Measurements from ENCODE around the gene IFIT1.
"Not testable (repeated sequence)": the region's sequence is repeated elsewhere in the genome, so short reads cannot be mapped to it uniquely, and the experiment has no call there.

IFIT1 gene

DNA sequence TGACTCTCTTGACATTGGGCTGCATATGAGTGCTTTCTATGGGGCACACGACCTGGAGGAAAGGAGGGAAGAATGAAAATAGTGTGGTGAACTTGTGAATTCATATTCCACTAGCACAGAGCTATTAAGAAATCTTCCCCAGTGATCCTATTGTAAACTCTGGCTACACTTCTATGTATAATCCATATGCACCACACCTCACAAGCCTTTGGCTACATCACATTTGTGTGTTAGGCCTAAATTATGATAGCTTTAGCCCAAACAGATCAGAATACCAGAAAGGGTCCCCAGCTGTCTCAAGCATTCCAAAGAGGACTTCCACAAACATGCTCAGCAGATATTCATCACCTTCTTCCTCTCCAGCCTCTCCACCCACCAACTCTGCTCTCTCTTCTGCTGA lies 24.3 kb upstream of the IFIT1 start:
- no peak for DNase-seq

DNA sequence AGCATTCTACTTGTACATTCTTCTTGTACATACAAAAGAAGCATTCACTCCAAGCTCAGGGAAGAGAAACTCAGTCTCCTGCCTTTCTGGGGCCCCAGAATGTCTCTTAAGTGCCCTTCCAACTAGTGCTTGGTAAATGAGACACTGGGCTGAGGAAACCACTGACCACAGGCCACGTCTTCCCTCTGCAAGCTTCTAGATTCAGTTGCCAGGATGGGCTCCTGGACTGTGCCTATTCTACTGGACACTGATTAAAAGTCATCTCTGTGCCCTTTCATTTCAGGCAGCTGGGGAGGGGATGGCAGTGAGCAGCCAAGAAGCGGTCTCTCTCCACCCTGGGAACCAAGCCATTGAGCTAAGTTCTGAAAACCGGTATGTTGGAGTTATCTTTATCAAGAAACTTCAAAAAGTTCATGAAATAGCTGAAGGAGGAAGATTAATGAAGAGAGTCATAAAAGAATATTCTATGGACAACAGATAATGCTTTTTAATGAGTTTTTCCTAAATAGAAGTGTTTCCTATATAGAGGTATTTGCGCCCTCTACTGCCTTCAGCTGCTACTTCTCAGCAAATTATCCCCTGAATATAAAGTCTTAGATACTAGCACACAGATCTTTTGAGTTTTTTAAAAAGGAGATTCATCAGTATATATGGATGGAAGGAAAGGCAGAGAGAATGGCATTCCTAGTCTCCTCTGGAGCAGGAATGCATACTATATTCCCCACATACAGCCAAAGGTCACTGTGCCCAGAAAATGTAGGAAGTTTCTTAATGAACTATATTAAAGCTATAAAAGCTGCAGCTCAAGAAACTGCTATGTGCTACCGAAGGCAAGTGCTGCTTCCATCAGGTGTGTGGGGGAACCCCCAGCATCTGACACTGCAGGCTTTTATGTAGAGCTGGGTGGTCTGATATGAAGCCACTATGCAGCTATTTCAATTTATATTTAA lies 23.0 kb upstream of the IFIT1 start:
- no peak for DNase-seq

DNA sequence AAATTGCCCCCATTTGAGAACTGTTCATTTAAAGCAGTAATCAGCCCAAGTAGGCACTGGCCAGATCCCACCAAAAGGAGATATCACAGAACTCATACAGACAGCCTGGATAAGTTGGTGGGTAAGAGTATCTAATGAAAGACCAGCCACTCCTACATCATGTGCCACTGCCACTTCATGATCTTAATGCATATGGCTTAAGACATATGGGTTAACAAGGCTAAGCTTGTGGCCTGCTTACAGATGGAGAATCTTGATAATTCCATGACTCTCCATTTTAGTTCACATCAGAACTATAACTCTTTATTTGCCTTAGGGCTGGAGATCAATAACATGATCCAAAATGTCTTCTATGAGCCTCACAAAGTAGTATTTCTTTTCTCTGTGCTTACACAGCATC lies 21.3 kb upstream of the IFIT1 start:
- no peak for DNase-seq

DNA sequence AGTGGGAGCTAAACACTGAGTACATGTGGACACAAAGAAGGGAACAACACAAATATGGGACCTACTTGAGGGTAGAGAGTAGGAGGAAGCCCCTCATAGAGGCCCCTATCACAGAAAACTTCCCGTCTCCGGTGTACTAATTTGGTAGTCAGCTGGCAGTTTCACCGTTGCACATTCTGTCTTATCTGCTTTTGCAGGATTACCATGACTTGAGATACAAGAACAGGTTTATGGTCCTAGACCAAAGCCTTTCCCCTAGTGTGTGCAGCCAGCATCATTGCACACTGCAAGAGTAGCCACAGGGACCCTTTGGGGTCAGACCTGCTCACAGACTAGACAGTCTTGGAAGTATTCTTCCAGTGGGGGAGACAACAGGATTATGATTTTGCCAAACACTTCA lies 20.4 kb upstream of the IFIT1 start:
- no peak for DNase-seq

DNA sequence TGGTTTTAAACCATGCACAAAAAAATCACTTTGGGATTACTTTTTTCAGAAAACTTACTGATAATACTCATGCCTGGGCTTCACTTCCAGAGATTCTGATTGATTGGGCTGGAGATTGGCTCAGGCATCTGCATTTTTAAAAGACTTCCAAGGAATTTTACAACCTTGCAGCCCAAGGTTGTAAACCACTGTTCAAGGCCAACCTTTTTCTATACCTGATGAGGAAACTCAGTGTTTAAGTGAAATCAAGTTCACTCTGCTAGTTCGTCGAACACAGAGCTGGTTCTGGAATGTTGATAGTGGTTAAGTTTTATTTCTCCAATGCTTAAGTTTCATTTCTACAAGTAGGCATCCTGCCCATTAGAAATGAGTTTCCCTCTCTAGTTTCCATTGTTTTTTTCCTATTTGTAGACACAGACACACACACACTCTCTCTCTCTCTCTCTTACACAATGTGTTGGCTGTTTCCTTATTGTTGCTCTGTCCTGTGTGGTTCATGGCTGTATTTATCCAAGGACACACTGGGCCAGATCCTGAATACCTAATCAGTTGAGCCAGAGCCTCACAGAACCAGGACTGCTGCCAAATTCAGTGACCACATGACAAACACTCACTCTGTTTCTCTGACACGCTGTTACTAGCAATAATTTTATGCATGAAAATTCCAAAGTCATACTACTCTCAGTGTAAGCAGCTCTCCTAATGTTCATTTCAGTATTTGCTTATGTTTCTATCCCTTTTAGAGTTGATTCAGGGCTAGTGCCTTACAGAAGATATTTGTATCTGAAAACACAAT lies 18.3 kb upstream of the IFIT1 start:
- DNase-seq: no peak

DNA sequence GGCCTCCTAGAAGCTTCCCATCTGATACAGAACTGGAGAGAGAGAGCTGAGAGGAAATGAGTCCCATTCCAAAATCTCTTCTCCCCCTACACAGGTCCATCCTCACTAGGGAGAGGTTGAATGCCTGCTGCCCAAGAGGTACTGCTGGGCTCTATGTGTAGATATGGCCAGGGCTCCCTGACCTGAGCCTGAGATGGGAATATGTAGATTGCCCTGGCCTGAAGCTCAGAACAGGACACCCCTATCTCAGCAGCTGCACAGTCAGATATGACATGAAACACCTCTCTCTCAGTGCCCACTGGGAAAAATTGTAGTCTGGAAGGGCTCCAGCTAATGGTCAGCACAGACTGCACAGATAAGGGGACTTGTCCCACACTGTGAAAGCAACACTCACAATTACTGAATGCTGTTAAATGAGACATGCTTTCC lies 17.7 kb upstream of the IFIT1 start:
- no peak for DNase-seq

DNA sequence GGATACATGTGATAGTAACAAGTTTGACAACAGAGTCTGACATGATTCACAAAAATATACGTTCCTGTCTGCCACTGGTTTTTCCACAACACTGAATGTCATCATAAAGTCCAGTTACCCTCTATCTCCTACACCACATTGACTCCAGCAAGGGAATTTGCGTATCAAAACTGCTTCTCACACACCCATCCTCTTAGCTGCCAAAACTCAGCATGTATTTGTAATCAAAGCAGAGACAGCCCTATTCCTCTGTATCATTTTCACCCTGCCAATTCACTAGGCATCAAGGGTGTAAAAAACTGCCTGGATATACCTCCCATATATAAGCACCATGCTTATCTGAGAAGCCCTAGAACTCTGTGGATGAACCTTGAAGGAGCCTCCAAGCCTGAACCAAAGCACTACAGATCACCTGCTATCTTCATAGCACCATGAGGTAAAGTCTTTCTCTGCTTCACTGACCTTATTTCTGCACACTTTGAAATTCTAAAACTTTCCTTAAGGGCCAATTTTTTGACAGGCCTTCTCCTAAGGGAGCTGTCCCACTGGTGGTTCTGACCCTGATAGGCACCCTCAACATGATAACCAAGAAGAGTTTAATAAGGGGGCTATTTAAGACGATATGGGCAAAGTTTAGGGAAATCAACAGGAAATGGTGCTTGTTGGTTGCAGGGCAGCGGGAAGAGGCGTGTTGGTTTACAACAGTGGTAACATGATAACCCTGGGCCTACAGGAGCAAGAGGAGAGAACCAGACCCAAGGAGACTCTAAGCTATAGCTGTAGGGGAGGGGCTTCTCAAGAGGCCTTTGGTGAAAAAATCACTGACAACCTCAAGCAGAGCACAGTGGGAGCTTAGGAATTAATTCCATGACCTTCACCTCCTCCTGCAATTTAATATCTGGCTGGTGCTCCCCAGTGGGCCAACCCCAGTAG lies 14.5 kb upstream of the IFIT1 start, which contains the start of gene IFIT1B:
Gene IFIT1B, plus strand, starts transcription at position 352 of the 933 bp plus-strand sequence. Its CDS starts 80 bp downstream, at position 432.
- no peak for DNase-seq

DNA sequence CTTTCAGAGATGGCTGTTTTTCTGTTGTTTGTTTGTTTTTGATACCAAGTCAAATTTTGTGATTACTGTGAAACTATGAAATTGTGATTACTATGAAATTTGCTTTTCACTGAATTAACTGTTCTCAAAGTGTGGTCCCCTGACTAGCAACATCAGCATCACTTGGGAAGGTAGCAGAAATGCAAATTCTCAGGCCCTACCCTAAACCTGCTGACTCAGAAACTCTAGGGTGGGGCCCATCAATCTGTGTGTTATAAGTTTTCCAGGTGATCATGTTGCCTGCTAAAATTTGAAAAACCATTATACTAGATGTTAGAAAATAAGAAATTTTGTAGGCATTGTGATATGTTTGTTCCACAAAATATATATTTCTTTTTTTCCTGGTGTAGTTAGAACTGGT lies 13.3 kb upstream of the IFIT1 start:
- DNase-seq: no peak

DNA sequence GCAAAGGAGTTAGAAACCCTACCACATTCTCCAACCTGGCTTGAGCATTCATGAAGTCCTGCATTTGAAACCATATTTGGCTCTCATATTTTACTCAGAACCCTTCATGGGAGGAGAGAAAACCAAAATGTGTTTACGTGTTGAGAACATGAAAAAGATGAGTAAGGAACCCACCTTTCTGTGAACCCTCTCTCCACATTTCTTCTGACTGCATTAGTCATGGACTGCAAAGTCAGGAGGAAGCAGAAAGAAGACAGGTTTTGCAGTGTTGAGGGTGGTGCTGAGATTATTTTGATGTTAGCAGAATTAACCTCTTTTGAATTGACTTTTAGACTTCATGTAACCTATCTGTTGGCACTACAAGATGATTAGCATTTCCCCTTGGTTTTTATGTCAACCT lies 9.7 kb upstream of the IFIT1 start:
- DNase-seq: no peak

DNA sequence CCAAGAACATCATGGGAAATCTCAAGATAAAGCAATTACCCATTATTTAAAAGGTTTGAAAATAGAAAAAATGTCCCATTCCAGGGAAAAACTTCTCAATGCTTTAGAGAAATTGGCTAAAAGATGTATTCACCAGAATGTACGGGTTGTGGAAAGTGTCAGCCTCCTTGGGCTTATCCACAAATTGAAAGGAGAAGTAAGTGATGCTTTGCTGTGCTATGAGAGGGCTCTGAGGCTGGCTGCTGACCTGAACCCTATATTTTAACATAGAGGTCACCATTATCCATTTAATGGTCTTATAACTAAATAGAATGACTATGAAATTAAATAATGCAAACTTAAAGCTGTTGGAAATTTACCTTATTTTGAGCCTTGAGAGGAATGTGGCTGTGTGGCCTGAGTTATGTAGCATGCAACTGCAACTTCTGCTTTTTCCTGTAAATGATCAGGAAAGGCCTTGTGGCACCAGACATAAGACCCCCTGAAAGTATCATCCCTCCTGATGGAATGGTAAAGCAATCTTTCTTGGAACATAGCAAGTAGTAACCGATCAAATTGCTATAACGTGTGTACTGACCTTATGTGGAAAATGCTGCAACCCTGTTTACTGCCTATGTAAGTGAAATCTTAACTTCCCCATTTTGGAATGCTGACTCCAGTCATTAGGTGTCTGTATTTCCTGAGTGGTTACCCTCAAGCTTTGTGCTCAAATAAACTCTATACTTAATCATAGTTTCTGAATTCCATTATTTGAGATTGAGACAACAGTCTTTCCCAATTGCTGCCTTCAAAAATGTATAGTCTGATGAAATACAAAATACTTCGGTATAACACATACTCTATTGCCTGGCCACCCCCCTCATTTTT lies 7.7 kb upstream of the IFIT1 start:
- no peak for DNase-seq

DNA sequence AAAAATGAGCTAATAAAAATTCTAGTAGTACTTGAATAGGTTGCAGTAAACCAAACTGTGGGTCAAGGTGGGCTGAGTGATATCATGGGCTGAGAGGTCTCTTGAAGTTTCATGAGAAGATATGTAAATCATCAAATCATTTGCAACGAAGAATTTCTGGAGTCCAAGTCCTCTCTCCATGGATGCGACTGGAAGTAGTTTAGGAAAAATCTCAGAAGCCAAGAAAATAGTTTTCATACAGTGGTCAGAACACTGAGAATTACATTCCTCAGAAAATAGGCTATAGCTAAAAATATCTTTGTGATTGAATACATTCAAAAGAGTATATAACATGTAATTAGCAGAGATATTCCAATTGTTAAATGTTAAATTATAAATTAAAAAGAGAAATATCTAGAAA lies 3.6 kb upstream of the IFIT1 start:
- no peak for DNase-seq

DNA sequence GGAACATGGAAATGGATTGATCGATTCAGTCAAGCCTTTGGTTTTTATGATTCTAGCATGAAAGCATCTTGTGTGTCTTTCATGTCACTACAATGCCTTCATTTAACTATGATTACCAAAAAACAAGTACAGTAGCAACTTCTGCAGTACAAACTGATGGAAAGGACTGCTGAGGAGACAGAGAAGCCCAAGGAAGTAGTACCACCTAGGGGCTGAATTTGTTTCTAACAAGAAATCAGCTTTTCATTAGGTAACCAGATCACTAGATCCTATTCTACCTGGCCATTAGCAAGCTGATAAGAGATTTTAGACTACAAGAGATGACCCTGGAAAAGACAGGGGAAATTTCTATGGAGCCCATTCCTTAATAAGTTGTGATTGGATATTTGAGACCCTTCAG lies 3.2 kb upstream of the IFIT1 start:
- no peak for DNase-seq

DNA sequence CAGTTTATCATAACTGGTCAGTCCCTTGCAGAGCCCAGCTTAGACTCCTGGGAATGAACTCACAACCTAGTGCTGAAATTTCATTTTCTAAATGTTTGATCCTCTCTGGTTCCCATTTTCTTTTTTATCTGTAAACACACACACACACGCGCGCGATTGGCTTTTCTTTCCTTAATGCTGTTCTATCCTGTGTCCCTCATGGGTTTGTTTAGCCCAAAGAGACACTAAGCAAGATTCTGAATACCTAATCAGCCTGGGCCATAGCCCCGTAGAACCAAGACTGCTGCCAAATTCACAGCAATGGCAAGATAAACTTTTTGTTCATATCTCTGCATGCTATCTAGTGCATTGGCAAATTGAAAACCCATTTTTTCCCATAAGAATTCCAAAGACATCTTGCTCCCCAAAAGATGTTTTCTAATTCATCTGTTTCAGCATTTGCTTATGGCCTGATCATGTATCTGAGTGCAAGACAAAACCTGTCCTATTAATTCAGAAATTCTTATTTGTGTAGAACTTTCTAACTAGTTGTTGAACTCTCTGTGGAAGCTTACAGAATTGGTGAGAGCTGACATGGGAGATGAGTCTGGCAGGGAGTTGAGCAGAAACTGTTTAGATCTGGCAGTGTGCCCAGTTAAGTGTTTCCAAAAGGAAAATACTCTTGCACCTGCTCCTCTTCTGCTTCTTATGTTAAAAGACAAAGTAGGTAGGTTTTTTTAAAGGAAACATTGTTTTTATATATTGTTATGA lies 1.8 kb upstream of the IFIT1 start:
- no peak for DNase-seq

DNA sequence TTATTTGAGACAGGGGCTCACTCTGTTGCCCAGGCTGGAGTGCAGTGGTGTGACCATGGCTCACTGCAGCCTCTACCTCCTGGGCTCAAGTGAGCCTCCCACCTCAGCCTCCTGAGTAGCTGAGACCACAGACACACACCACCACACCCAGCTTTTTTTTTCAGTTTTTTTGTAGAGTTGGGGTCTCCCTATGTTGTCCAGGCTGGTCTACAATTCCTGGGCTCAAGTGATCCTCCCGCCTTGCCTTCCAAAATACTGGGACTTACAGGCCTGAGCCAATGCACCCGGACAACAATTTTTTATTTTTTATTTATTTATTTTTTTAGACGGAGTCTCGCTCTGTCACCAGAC lies 1.2 kb upstream of the IFIT1 start:
- DNase-seq: not testable (repeated sequence)

DNA sequence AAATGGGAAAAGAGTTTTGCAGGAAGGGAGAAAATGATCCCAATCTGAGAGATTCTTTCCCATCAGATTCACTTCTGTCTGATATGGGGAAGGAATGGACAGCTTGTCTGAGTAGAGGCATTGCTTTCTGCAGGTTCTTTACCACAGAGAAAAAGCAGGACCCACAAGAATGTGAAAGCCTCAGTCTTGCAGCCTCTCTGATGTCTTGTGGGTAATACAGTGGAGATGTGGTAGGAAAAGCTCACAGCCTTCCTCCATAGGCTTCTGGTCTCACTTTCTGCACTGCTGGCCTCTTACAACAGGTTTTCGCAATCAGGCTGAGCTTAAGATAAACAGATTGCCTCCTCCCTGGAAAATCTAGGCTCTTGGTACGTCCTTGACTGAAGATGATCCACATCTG lies 551 bp downstream of the IFIT1 start:
- DNase-seq: no peak

DNA sequence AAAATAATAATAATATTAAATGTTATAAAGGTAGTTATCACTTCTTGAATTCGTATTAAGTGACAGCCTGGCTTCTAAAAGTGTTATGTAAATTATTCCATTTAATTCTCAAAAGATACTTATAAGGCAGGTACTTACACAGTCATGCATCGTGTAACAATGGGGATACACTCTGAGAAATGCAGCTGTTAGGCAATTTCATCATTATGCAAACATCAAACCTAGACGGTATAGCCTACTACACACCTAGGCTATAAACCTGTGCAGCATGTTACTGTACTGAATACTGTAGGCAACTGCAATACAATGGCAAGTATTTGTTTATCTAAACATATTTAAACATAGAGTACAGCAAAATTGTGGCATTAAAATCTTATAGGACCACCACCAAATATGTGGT lies 1.5 kb downstream of the IFIT1 start:
- no peak for DNase-seq

DNA sequence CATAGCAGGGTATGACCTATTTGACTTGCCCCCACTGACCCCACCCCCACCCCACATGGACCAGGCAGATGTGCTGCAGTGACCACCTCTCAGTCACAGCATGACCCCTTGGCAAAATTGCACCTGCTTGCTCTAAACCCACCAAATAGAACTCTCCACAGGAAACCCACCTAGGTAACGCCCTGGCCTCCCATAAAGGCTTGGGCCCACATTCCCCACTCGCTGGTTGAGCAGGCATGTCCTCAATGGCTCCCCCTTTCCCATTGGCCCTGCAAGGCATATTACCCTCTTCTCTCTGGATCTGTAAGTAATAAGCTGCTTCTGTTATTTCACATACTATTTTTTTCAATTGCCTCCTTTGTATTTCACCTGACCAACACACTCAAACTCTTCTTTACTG lies 2.7 kb downstream of the IFIT1 start:
- DNase-seq: no peak

DNA sequence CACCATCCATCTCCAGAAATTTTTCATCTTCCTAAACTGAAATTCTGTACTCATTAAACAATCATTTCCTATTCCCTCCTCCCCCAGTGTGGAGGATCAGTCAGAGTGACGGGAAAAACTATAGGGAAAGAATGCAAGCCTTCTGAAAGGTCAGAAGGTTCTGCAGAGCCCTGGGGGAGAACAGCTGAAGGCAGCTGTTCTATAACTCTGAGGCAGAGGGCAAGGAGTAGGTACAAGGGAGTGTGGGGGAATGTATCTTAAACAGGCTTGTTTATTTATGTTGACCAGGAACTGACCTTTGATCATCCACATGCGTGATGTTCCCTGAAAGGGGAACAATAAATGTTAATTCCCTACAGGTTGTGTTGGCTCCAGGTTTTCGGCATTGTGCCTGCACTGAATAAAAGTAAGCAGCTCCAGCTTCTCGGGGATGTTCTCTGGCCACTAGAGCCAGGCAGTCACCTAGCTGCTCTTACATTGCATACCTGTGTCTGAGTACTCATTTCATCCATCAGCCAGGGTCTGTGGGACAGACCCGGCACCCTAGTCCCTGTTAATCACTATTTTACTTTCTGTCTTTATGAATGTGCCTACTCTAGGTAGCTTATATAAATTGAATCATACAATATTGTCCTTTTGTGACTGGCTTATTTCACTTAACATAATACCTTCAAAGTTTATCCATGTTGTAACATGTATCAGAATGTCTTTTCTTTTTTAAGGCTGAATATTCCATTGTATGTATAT lies 5.8 kb downstream of the IFIT1 start:
- no peak for DNase-seq

DNA sequence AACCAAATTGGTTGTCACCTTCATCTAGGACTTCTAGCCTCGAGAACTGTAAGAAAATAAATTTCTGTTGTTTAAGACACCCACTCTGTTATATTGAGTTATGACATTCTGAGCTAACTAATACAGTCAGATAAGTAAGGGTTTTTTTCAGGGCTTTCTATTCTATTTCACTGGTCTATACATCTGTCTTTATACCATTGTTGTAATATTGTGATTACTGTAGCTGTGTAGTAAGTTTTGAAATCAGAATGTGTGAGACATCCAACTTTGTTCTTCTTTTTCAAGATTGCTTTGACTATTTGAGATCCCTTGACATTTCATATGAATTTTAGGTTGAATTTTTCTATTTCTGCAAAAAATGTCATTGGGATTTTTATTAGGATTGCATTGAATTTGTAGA lies 7.5 kb downstream of the IFIT1 start:
- DNase-seq: no peak

DNA sequence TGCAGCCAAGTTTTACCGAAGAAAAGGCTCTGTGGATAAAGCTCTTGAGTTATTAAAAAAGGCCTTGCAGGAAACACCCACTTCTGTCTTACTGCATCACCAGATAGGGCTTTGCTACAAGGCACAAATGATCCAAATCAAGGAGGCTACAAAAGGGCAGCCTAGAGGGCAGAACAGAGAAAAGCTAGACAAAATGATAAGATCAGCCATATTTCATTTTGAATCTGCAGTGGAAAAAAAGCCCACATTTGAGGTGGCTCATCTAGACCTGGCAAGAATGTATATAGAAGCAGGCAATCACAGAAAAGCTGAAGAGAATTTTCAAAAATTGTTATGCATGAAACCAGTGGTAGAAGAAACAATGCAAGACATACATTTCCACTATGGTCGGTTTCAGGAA lies 10.6 kb downstream of the IFIT1 start:
- no peak for DNase-seq
